WTC11 (cell line): Measurements from ENCODE around the gene ADAM33. TPM values are rescaled to one million over a fixed set of nuclear protein-coding genes. Genes with fewer than 3 reads are reported as not detected.

Source experiments
- ATAC-seq: fragments of 200-7000 bp; cut with Tn5 transposase; 2 replicates; pipeline ENCODE4 v1.10.0; 2021; ENCODE audit warnings: mild to moderate bottlenecking, moderate library complexity
- CTCF ChIA-PET: fragments of 300-600 bp; sonication (Branson Sonifier 250); formaldehyde crosslinking; loops from one replicate; lab custom pipeline; 2021; ENCODE audit warnings: antibody characterized with exemption; lab: Charles Lee
- POLR2A ChIA-PET: fragments of 350-600 bp; sonication (Branson Sonifier 250); formaldehyde crosslinking; loops from one replicate; lab custom pipeline; 2021; ENCODE audit warnings: antibody characterized with exemption; lab: Charles Lee
- DNase-seq: peaks from one replicate; pipeline ENCODE4 v3.0.0; 2021; ENCODE audit warnings: low spot score
- H3K27ac Mint-ChIP-seq: 2 replicates; pipeline ENCODE4 v1.8.0; 2021; ENCODE audit warnings: mixed read lengths
- H3K27me3 Mint-ChIP-seq: 2 replicates; pipeline ENCODE4 v1.8.0; 2021; ENCODE audit warnings: low read depth, mild to moderate bottlenecking, moderate library complexity, mixed read lengths
- H3K36me3 Mint-ChIP-seq: 2 replicates; pipeline ENCODE4 v1.8.0; 2021; ENCODE audit warnings: mixed read lengths
- H3K4me1 Mint-ChIP-seq: 2 replicates; pipeline ENCODE4 v1.8.0; 2022; ENCODE audit warnings: mixed read lengths
- H3K4me3 Mint-ChIP-seq: 2 replicates; pipeline ENCODE4 v1.8.0; 2021; ENCODE audit warnings: mild to moderate bottlenecking, moderate library complexity, mixed read lengths
- H3K9me3 Mint-ChIP-seq: 2 replicates; pipeline ENCODE4 v1.8.0; 2021; ENCODE audit warnings: mixed read lengths
- CBFB ChIP-seq: sonication (generic); formaldehyde crosslinking; IDR thresholded peaks from 2 replicates; pipeline ENCODE4 v1.8.1; 2022; ENCODE audit warnings: mild to moderate bottlenecking, low read depth, missing genetic modification reagents
- CTCF ChIP-seq: fragments of 200-600 bp; IDR thresholded peaks from 2 replicates; pipeline ENCODE4 v1.8.0; 2022; ENCODE audit warnings: antibody characterized with exemption
- E2F5 ChIP-seq: sonication (generic); formaldehyde crosslinking; IDR thresholded peaks from 2 replicates; pipeline ENCODE4 v1.8.1; 2022; ENCODE audit warnings: mild to moderate bottlenecking, moderate library complexity, missing genetic modification reagents
- GRHL2 ChIP-seq: fragments of 250-450 bp; sonication (Bioruptor Pico); IDR thresholded peaks from 2 replicates; pipeline ENCODE4 v1.8.0; 2022; ENCODE audit warnings: mild to moderate bottlenecking, moderate library complexity; ENCODE audit not compliant: insufficient replicate concordance, severe bottlenecking
- GTF2I ChIP-seq: fragments of 250-450 bp; sonication (Bioruptor Pico); conservative IDR thresholded peaks from 2 replicates; pipeline ENCODE4 v1.4.0; 2021; ENCODE audit warnings: mild to moderate bottlenecking
- HMGA2 ChIP-seq: fragments of 250-450 bp; sonication (Bioruptor Pico); IDR thresholded peaks from 2 replicates; pipeline ENCODE4 v1.4.0; 2021; ENCODE audit warnings: mild to moderate bottlenecking, moderate library complexity
- JAZF1 ChIP-seq: fragments of 250-450 bp; sonication (Bioruptor Pico); IDR thresholded peaks from 2 replicates; pipeline ENCODE4 v1.9.0; 2021; ENCODE audit warnings: moderate library complexity, mild to moderate bottlenecking, inconsistent platforms
- MYBL2 ChIP-seq: sonication (generic); formaldehyde crosslinking; IDR thresholded peaks from 2 replicates; pipeline ENCODE4 v1.8.1; 2023; ENCODE audit warnings: mild to moderate bottlenecking, moderate library complexity, missing genetic modification reagents
- NFATC4 ChIP-seq: fragments of 250-450 bp; sonication (Bioruptor Pico); IDR thresholded peaks from 2 replicates; pipeline ENCODE4 v1.9.0; 2021; ENCODE audit warnings: mild to moderate bottlenecking
- NFYB ChIP-seq: sonication (generic); formaldehyde crosslinking; conservative IDR thresholded peaks from 2 replicates; pipeline ENCODE4 v1.8.0; 2022; ENCODE audit warnings: low read depth, missing genetic modification reagents
- SMAD4 ChIP-seq: sonication (generic); formaldehyde crosslinking; IDR thresholded peaks from 2 replicates; pipeline ENCODE4 v1.8.0; 2022; ENCODE audit warnings: mild to moderate bottlenecking, missing genetic modification reagents
- ZBTB43 ChIP-seq: sonication (generic); formaldehyde crosslinking; IDR thresholded peaks from 2 replicates; pipeline ENCODE4 v1.8.1; 2023; ENCODE audit warnings: mild to moderate bottlenecking, missing genetic modification reagents
- ZNF121 ChIP-seq: sonication (generic); formaldehyde crosslinking; IDR thresholded peaks from 2 replicates; pipeline ENCODE4 v1.8.0; 2023; ENCODE audit warnings: missing genetic modification reagents
- ZNF232 ChIP-seq: sonication (generic); formaldehyde crosslinking; IDR thresholded peaks from 2 replicates; pipeline ENCODE4 v1.8.0; 2022; ENCODE audit warnings: mild to moderate bottlenecking, missing genetic modification reagents
- ZNF423 ChIP-seq: fragments of 250-450 bp; sonication (Bioruptor Pico); IDR thresholded peaks from 2 replicates; pipeline ENCODE4 v2.1.2; 2022; ENCODE audit warnings: mild to moderate bottlenecking, moderate library complexity
- ZNF532 ChIP-seq: fragments of 250-450 bp; sonication (Bioruptor Pico); IDR thresholded peaks from 2 replicates; pipeline ENCODE4 v1.9.0; 2021; ENCODE audit warnings: mild to moderate bottlenecking, borderline replicate concordance
- total RNA-seq: library from RNA; stranded (reverse); gene quantifications from 3 replicates; pipeline ENCODE4 v1.2.3, GENCODE V29; 2021
- TF ChIP-seq, protein P1 (sequence below): sonication (generic); formaldehyde crosslinking; IDR thresholded peaks from 2 replicates; pipeline ENCODE4 v1.8.1; 2022; ENCODE audit warnings: missing genetic modification reagents, borderline replicate concordance
- TF ChIP-seq, protein P2 (sequence below): sonication (generic); formaldehyde crosslinking; IDR thresholded peaks from 2 replicates; pipeline ENCODE4 v1.8.0; 2023; ENCODE audit warnings: missing genetic modification reagents, mild to moderate bottlenecking, borderline replicate concordance

The ADAM33 gene
- total RNA-seq, 1 experiment from 2014 or later = 5.3 TPM

GRCh38 chr20:3707508-3707899 lies 25.7 kb upstream of the ADAM33 start:
- POLR2A ChIA-PET = no interaction called here
- H3K4me1 Mint-ChIP-seq = no peaks in the 10 kb centered on the region
- TF ChIP-seq, protein P1, sequence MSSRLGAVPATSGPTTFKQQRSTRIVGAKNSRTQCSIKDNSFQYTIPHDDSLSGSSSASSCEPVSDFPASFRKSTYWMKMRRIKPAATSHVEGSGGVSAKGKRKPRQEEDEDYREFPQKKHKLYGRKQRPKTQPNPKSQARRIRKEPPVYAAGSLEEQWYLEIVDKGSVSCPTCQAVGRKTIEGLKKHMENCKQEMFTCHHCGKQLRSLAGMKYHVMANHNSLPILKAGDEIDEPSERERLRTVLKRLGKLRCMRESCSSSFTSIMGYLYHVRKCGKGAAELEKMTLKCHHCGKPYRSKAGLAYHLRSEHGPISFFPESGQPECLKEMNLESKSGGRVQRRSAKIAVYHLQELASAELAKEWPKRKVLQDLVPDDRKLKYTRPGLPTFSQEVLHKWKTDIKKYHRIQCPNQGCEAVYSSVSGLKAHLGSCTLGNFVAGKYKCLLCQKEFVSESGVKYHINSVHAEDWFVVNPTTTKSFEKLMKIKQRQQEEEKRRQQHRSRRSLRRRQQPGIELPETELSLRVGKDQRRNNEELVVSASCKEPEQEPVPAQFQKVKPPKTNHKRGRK (CRISPR knock-in tag) = no peak
- no peak for TF ChIP-seq ZBTB43 (CRISPR knock-in tag)
- no peak for TF ChIP-seq ZNF532 (CRISPR knock-in tag)
- no peak for TF ChIP-seq ZNF121 (CRISPR knock-in tag)
- TF ChIP-seq E2F5 (CRISPR knock-in tag) = no peak
- TF ChIP-seq GTF2I (CRISPR knock-in tag) = no peak
- no peak for TF ChIP-seq CTCF
- TF ChIP-seq CBFB (CRISPR knock-in tag) = no peak
- no peak for TF ChIP-seq SMAD4 (CRISPR knock-in tag)
- no peak for TF ChIP-seq ZNF232 (CRISPR knock-in tag)
- TF ChIP-seq HMGA2 (CRISPR knock-in tag) = no peak
- TF ChIP-seq, protein P2, sequence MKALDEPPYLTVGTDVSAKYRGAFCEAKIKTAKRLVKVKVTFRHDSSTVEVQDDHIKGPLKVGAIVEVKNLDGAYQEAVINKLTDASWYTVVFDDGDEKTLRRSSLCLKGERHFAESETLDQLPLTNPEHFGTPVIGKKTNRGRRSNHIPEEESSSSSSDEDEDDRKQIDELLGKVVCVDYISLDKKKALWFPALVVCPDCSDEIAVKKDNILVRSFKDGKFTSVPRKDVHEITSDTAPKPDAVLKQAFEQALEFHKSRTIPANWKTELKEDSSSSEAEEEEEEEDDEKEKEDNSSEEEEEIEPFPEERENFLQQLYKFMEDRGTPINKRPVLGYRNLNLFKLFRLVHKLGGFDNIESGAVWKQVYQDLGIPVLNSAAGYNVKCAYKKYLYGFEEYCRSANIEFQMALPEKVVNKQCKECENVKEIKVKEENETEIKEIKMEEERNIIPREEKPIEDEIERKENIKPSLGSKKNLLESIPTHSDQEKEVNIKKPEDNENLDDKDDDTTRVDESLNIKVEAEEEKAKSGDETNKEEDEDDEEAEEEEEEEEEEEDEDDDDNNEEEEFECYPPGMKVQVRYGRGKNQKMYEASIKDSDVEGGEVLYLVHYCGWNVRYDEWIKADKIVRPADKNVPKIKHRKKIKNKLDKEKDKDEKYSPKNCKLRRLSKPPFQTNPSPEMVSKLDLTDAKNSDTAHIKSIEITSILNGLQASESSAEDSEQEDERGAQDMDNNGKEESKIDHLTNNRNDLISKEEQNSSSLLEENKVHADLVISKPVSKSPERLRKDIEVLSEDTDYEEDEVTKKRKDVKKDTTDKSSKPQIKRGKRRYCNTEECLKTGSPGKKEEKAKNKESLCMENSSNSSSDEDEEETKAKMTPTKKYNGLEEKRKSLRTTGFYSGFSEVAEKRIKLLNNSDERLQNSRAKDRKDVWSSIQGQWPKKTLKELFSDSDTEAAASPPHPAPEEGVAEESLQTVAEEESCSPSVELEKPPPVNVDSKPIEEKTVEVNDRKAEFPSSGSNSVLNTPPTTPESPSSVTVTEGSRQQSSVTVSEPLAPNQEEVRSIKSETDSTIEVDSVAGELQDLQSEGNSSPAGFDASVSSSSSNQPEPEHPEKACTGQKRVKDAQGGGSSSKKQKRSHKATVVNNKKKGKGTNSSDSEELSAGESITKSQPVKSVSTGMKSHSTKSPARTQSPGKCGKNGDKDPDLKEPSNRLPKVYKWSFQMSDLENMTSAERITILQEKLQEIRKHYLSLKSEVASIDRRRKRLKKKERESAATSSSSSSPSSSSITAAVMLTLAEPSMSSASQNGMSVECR (CRISPR knock-in tag) = no peak
- no peak for TF ChIP-seq JAZF1
- TF ChIP-seq GRHL2 = no peak
- no peak for TF ChIP-seq NFATC4 (CRISPR knock-in tag)
- no peak for TF ChIP-seq MYBL2 (CRISPR knock-in tag)
- no peak for TF ChIP-seq NFYB (CRISPR knock-in tag)
- TF ChIP-seq ZNF423 (CRISPR knock-in tag) = no peak
- CTCF ChIA-PET = interaction anchor here (1.0 to 1.9 kb wide), 12 partner anchors 11 to 74 kb away, joined by 3 to 12 read pairs (median 4); partner anchors contain the start of genes ADAM33, ADISSP and SPEF1
- no peak overlapping the region for H3K27ac Mint-ChIP-seq
- DNase-seq (no peak), ATAC-seq (no peak)
- H3K9me3 Mint-ChIP-seq = no peaks in the 10 kb centered on the region
- H3K27me3 Mint-ChIP-seq = no peaks in the 10 kb centered on the region
- H3K4me3 Mint-ChIP-seq = no peak overlapping the region
- no peaks in the 10 kb centered on the region for H3K36me3 Mint-ChIP-seq
